SK-N-MC (cell line): Measurements from ENCODE around the gene MACIR.

Experiments used
- DNase-seq: peaks from one replicate; pipeline ENCODE4 v3.0.0-alpha.2; 2011; ENCODE audit warnings: low read depth, low spot score
- H3K27ac ChIP-seq: fragments of 200-600 bp; sonication (generic); 2 replicates; pipeline ENCODE4 v1.5.1; 2016; ENCODE audit warnings: mixed run types
- H3K36me3 ChIP-seq: fragments of 200-600 bp; sonication (generic); 2 replicates; pipeline ENCODE4 v1.6.1; 2017; ENCODE audit warnings: antibody characterized with exemption, low read length, mixed read lengths; ENCODE audit not compliant: insufficient read depth
- H3K4me3 ChIP-seq: fragments of 200-600 bp; sonication (generic); 2 replicates; pipeline ENCODE4 v1.5.1; 2016
- H3K9ac ChIP-seq: fragments of 200-600 bp; sonication (generic); 2 replicates; pipeline ENCODE4 v1.8.0; 2017; ENCODE audit warnings: mixed run types, mixed read lengths; ENCODE audit not compliant: insufficient read length
- H3K9me3 ChIP-seq: fragments of 200-600 bp; sonication (generic); 2 replicates; pipeline ENCODE4 v1.6.1; 2017; ENCODE audit warnings: low read depth, mild to moderate bottlenecking, antibody characterized with exemption, low read length, moderate library complexity, mixed read lengths
- EZH2 ChIP-seq: fragments of 200-600 bp; sonication (generic); IDR thresholded peaks from one replicate; pipeline ENCODE4 v1.6.1; 2017; ENCODE audit warnings: antibody characterized with exemption
- FOXP2 ChIP-seq: optimal IDR thresholded peaks from 2 replicates; pipeline ENCODE3; 2011; ENCODE audit warnings: mild to moderate bottlenecking, moderate library complexity; ENCODE audit not compliant: insufficient read depth; ENCODE audit errors: extremely low read length, control extremely low read depth
- POLR2AphosphoS5 ChIP-seq: IDR thresholded peaks from 2 replicates; pipeline ENCODE4 v1.6.1; 2012; ENCODE audit warnings: mild to moderate bottlenecking, low read depth, low read length, borderline replicate concordance

MACIR gene

DNA sequence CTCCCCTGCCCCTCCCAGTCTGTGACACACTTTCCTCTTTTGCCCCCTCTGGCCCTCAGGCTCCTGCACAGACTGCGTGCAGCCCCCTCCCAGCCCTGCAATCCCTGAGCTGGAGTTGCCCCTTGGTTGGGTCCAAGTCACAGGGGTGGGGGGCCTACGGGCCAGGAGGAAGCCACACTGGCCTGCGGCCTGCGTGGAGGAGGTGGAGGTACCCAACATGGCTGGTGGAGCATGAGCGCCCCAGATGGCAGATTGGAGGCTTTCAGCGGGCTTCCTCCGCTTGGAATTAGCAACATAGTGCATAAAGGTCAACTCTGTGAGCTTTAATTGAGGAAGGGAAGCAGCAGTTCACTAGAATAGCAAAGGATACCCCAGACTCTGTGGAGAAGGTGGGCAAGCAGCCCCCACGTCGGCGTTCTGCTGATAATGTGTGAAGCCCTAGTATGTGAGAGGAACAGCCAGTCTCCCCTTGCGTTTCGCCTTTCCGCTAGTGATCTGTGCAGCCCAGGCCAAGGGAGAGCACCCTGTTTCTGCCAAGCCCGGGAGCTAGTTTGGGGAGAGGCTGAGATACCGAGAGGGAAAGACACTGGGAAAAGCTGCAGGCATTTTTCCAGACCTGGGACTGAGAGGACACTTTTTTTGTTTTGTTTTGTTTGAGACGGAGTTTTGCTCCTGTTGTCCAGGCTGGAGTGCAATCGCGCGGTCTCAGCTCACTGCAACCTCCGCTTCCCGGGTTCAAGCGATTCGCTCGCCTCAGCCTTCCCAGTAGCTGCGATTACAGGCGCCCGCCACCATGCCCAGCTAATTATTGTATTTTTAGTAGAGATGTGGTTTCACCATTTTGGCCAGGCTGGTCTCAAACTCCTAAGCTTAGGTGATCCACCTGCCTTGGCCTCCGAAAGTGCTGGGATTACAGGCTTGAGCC is 35.3 kb upstream of the MACIR start:
- Histone ChIP-seq H3K9ac (no peak overlapping the region), H3K4me3 (no peak overlapping the region), H3K36me3 (no peaks in the 10 kb centered on the region), H3K9me3 (no peaks in the 10 kb centered on the region), H3K27ac (no peak overlapping the region)
- no peak for DNase-seq
- TF ChIP-seq EZH2 (no peak), POLR2AphosphoS5 (no peak), FOXP2 (no peak)

DNA sequence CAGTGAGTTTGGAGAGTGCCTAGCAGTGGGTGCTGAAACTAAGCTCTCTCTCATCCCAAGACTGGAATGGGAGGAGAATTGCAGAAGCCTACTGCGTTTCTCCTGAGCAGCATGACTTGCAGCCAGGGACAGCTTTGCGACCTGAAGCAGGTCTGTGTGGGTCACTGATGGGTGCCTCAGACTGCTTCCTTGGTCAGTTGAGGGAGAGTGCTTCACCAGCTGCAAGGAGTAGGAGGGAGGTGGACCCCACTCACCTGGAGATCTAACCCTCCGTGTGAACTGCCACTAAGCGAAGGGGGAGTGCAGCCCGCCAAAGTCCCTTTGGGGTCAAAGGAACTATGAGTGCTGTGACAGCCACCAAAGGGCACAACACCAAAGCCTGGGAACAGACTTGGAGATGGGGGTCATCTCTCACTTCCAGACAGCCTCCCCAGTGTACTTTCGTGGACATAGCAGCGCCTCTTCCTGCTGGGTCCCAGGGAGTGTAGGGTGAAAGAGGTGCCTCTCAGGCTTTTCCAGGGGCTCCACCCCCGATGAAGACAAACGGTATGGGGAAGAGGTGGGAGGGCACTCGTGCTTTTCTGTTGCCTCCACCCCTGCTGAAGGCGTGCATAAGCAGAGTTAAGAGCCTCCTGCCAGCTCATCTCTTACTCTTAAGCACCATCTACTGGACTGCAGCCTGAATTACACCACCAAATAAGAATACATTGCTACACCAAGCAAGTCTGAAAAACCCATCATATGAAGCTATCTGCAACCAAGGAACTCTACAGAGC is 34.3 kb upstream of the MACIR start:
- Histone ChIP-seq H3K27ac (no peak overlapping the region), H3K9me3 (no peaks in the 10 kb centered on the region), H3K36me3 (no peaks in the 10 kb centered on the region), H3K9ac (no peak overlapping the region), H3K4me3 (no peak overlapping the region)
- TF ChIP-seq FOXP2 (no peak), POLR2AphosphoS5 (no peak), EZH2 (no peak)
- peak; percentile 42 for DNase-seq

DNA sequence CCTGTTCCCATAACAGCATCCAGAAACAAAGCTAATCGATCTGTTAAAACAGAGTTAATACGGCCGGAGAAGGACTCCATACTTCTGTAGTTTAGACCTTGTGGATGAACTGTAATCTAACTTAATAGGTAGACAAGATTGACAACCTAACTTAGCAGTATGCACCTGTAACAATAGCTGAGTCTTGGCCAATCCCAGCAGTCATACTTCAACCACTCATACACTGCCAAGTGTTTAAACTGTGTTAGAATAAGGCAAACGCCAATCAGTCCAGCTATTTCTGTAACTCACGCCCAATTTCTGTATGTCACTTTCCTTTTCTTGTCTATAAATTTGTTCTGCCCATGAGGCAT is 33.7 kb upstream of the MACIR start:
- TF ChIP-seq EZH2 (no peak), FOXP2 (no peak), POLR2AphosphoS5 (no peak)
- H3K36me3 ChIP-seq = no peaks in the 10 kb centered on the region
- no peaks in the 10 kb centered on the region for H3K9me3 ChIP-seq
- no peak overlapping the region for H3K9ac ChIP-seq
- H3K27ac ChIP-seq = no peak overlapping the region
- no peak for DNase-seq
- H3K4me3 ChIP-seq = no peak overlapping the region

DNA sequence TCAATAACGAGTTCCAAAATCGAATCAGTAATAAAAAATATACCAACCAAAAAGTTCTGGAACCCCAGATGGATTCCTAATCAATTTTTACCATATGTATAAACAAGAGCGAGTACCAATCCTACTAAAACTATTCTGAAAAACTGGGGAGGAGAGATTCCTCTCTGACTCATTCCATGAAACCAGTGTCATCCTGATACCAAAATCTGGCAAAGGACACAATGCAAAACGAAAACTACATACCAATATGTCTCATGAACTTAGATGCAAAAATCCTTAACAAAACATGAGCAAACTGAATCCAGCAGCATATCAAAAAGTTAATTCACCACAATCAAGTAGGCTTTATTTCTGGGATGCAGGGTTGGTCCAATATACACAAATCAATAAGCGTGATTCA is 30.5 kb upstream of the MACIR start:
- Histone ChIP-seq H3K4me3 (no peak overlapping the region), H3K9me3 (no peaks in the 10 kb centered on the region), H3K9ac (no peak overlapping the region), H3K36me3 (no peaks in the 10 kb centered on the region), H3K27ac (no peak overlapping the region)
- TF ChIP-seq EZH2 (no peak), POLR2AphosphoS5 (no peak), FOXP2 (no peak)
- no peak for DNase-seq

DNA sequence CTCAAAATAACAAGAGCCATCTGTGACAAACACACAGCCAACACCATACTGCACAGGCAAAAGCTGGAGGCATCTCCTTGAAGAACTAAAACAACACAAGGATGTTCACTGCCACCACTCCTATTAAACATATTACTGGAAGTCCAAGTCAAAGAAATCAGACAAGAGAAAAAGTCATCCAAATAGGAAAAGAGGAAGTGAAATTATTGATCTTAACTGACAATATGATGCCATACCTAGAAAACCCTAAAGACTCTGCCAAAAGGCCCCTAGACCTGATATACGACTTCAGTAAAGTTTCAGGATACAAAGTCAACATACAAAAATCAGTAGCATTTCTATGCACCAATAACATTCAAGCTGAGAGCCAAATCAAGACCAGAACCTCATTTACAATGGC is 30.0 kb upstream of the MACIR start:
- Histone ChIP-seq H3K27ac (no peak overlapping the region), H3K36me3 (no peaks in the 10 kb centered on the region), H3K9me3 (no peaks in the 10 kb centered on the region), H3K9ac (no peak overlapping the region), H3K4me3 (no peak overlapping the region)
- DNase-seq = no peak
- TF ChIP-seq POLR2AphosphoS5 = no peak
- TF ChIP-seq FOXP2 = no peak
- TF ChIP-seq EZH2 = no peak

DNA sequence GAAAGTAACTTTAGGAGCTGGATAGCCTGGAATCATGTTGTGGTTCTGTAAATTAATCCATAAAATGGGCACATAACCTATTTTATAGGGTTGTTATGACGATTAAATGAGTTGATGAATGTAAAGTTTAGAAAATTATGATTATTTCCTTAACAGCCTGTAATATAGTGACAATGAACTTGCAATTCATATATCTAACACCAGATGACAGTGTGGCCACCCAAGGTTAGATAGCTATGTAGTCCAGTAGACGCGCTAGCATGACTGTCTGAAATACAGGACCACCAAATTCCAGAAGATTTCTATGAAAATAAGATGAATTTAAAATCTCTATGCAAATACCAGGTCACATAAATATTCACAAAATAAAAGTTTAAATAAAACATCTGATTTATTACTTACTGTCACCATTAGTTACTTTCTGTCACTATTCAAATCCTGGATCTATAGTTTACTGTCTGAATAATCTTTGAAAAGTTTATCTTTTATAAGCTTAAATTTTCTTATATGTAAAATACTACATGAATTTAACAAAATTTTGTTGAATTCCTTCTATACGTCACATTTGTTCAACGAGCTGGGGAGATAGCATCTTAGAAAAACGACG is 26.1 kb upstream of the MACIR start:
- no peak for DNase-seq
- no peak for TF ChIP-seq EZH2
- no peak for TF ChIP-seq POLR2AphosphoS5
- no peak for TF ChIP-seq FOXP2
- H3K4me3 ChIP-seq = no peak overlapping the region
- no peaks in the 10 kb centered on the region for H3K9me3 ChIP-seq
- H3K36me3 ChIP-seq = no peaks in the 10 kb centered on the region
- no peak overlapping the region for H3K27ac ChIP-seq
- H3K9ac ChIP-seq = no peak overlapping the region

DNA sequence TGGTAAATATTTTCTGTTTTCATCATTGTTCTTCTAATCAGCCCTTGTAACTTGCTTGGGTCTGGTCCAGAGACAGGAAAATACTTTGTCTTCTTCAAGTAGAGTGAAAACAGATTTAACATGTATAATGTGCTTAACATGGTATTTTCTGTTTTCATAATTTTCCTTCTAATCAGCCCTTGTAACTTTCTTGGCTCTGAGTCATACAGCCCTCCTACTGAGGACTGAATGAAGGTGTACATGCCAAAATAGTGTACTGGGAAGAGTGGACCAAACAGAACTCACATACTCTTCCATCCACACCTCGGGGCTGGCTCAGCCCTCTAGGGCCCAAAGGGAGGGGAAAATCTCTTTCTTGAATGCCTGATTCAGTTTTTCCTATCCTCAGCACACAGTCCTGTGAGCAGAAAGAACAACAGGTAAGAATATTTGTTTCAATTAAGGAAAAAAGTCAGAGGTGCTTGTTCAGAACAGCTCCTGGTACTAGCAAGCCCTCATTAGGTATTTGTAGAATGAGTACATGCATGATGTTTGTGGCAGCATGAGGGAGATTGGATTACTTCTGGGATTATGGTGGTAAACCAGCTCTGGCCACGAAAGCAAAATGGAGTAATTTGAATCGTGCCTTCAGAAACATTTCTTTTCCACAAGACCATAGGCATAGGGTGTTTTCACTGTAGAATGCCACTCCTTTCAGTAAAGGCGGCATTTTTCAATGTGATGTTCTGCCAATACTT is 24.2 kb upstream of the MACIR start:
- no peak for DNase-seq
- Histone ChIP-seq H3K9ac (no peak overlapping the region), H3K4me3 (no peak overlapping the region), H3K27ac (no peak overlapping the region), H3K36me3 (no peaks in the 10 kb centered on the region), H3K9me3 (peaks cover under 1% of the 10 kb centered on the region; the same call in 1 of the 2 replicates)
- TF ChIP-seq FOXP2 = no peak
- no peak for TF ChIP-seq EZH2
- no peak for TF ChIP-seq POLR2AphosphoS5
